ENCODE results near the gene WBP1.
A peak's percentile ranks its signal among the peaks of the same experiment; 100 is the strongest.

Gene WBP1

GRCh38 chr2:74503506-74504475, 45.6 kb downstream of the WBP1 start:
- peak overlapping the region; percentile 59 for H3K18ac ChIP-seq (ENCODE audit: low read length)
- H3K36me3 ChIP-seq (replicated peaks in 1 of 2; ENCODE audit: control insufficient read depth in 2 of 2, insufficient read depth in 2 of 2, low read length in 2 of 2), result peaks cover 6 to 22% of the 10 kb centered on the region in 2 donors
- H2BK120ac ChIP-seq (ENCODE audit: low read depth, low read length), result no peak overlapping the region
- H3K23ac ChIP-seq (ENCODE audit: low read depth, low read length, poor library complexity), result peak overlapping the region; percentile 76
- peak overlapping the region; percentile 91 for H3K4me2 ChIP-seq (ENCODE audit: insufficient read depth, low read length, poor library complexity, severe bottlenecking)
- H2BK15ac ChIP-seq (ENCODE audit: low read length), result peak overlapping the region; percentile 54
- H2AK5ac ChIP-seq (ENCODE audit: low read depth, low read length), result no peak overlapping the region
- no peak overlapping the region for H4K91ac ChIP-seq (ENCODE audit: low read depth, low read length, poor library complexity)
- H2AFZ ChIP-seq (ENCODE audit: low read length), result peak overlapping the region; percentile 82
- H3K9ac ChIP-seq (ENCODE audit: low read depth, low read length, poor library complexity), result no peak overlapping the region
- H2BK12ac ChIP-seq (ENCODE audit: low read length), result no peak overlapping the region
- DNase-seq (ENCODE audit: low spot score), result no peak
- peaks cover 15 to 16% of the 10 kb centered on the region in 2 donors for H3K4me1 ChIP-seq (ENCODE audit: control insufficient read depth in 2 of 2, insufficient read depth in 1 of 2, low read depth in 1 of 2, low read length in 2 of 2)
- no peak overlapping the region for H4K8ac ChIP-seq (ENCODE audit: low read depth, low read length)
- H3K4me3 ChIP-seq (ENCODE audit: low read length in 2 of 2), result no peak overlapping the region
- H3K27me3 ChIP-seq (ENCODE audit: control insufficient read depth in 3 of 3, insufficient read depth in 3 of 3, low read depth in 1 of 3, low read length in 3 of 3), result peaks cover 46 to 81% (median 61%) of the 10 kb centered on the region in 3 experiments
- H3K9me3 ChIP-seq (replicated peaks in 1 of 2; ENCODE audit: control insufficient read depth in 2 of 2, insufficient read depth in 1 of 2, low read depth in 1 of 2, low read length in 2 of 2), result no peaks in the 10 kb centered on the region
- H3K14ac ChIP-seq (ENCODE audit: low read length), result no peak overlapping the region
- H3K27ac ChIP-seq (replicated peaks; ENCODE audit: low read length), result no peak overlapping the region
- WGBS, 2 donors (ENCODE audit: extremely low coverage in 2 of 2, insufficient read length in 2 of 2, insufficient replicate concordance in 1 of 2), result no CpG with 5 or more reads among the region's 45 CpGs
- H2BK5ac ChIP-seq (ENCODE audit: low read length), result no peak overlapping the region
- peaks cover 3% of the 10 kb centered on the region for H3K79me1 ChIP-seq (ENCODE audit: low read depth, low read length)
- no peak overlapping the region for H3K4ac ChIP-seq (ENCODE audit: low read length)

- Histone ChIP-seq H3K18ac (ENCODE audit: low read length) (no peak overlapping the region), H3K9ac (ENCODE audit: low read depth, low read length, poor library complexity) (no peak overlapping the region), H3K4me1 (ENCODE audit: control insufficient read depth in 2 of 2, insufficient read depth in 1 of 2, low read depth in 1 of 2, low read length in 2 of 2) (peaks cover 11% of the 10 kb centered on the region in 2 donors), H3K14ac (ENCODE audit: low read length) (no peak overlapping the region), H2BK12ac (ENCODE audit: low read length) (no peak overlapping the region), H2BK5ac (ENCODE audit: low read length) (no peak overlapping the region), H3K36me3 (replicated peaks in 1 of 2; ENCODE audit: control insufficient read depth in 2 of 2, insufficient read depth in 2 of 2, low read length in 2 of 2) (peaks cover 6 to 22% of the 10 kb centered on the region in 2 donors), H4K91ac (ENCODE audit: low read depth, low read length, poor library complexity) (no peak overlapping the region), H3K4ac (ENCODE audit: low read length) (no peak overlapping the region), H3K23ac (ENCODE audit: low read depth, low read length, poor library complexity) (no peak overlapping the region), H3K9me3 (replicated peaks in 1 of 2; ENCODE audit: control insufficient read depth in 2 of 2, insufficient read depth in 1 of 2, low read depth in 1 of 2, low read length in 2 of 2) (no peaks in the 10 kb centered on the region), H2BK15ac (ENCODE audit: low read length) (no peak overlapping the region), H2BK120ac (ENCODE audit: low read depth, low read length) (no peak overlapping the region), H3K4me3 (ENCODE audit: low read length in 2 of 2) (no peak overlapping the region), H4K8ac (ENCODE audit: low read depth, low read length) (no peak overlapping the region), H2AFZ (ENCODE audit: low read length) (no peak overlapping the region), H3K27ac (replicated peaks; ENCODE audit: low read length) (no peak overlapping the region), H3K27me3 (ENCODE audit: control insufficient read depth in 3 of 3, insufficient read depth in 3 of 3, low read depth in 1 of 3, low read length in 3 of 3) (peaks cover 38 to 78% (median 59%) of the 10 kb centered on the region in 3 experiments), H3K79me1 (ENCODE audit: low read depth, low read length) (peaks cover 3% of the 10 kb centered on the region), H2AK5ac (ENCODE audit: low read depth, low read length) (no peak overlapping the region), H3K4me2 (ENCODE audit: insufficient read depth, low read length, poor library complexity, severe bottlenecking) (no peak overlapping the region)
- no peak for DNase-seq (ENCODE audit: low spot score)
- WGBS, 2 donors (ENCODE audit: extremely low coverage in 2 of 2, insufficient read length in 2 of 2, insufficient replicate concordance in 1 of 2), result no CpG with 5 or more reads among the region's 3 CpGs
Measured at GRCh38 chr2:74504591-74504990, 46.4 kb downstream of the WBP1 start.

DNA sequence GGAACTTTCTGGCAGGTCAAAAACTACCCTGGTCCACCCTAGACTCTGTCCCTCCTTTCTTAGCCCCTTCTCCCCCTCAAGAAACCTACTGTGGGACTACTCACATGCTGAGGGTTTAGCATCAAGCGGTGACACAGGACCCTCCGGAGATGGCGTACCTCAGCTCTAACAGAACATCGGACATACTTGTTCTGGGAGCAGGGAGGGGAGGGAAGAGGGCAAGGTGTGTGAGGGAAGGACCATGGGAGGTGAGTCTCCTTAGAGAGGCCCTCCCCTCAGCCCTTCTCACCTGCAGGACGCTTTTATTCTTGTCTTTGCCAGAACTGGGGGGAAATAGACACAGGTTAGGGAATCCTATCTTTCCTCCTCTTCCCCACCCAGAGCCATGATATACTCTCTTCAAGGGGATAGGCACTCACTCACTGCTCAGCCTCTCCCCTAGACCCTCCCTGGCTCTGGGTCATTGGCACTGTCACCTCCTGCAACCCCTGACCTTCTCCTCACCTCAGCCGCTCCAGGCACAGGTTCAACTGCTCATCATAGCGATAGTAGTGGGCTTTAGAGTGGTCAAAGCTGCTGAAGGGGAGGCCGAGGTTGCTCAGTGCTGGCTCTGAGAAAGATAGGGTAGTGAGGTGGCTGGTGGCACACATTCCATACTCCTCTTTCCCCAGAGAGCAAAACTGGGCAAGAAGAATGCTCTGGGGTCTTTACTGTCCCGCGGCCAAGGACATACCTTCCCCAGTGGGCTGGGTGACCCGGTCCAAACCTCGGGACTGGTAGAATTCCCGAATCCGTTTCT, 47.4 kb downstream of the WBP1 start:
- Histone ChIP-seq H3K4me1 (ENCODE audit: control insufficient read depth in 2 of 2, insufficient read depth in 1 of 2, low read depth in 1 of 2, low read length in 2 of 2) (peaks cover 11% of the 10 kb centered on the region in 2 donors), H2AFZ (ENCODE audit: low read length) (no peak overlapping the region), H2BK5ac (ENCODE audit: low read length) (no peak overlapping the region), H3K18ac (ENCODE audit: low read length) (no peak overlapping the region), H3K36me3 (replicated peaks in 1 of 2; ENCODE audit: control insufficient read depth in 2 of 2, insufficient read depth in 2 of 2, low read length in 2 of 2) (peaks cover 6 to 22% of the 10 kb centered on the region in 2 donors), H3K27me3 (ENCODE audit: control insufficient read depth in 3 of 3, insufficient read depth in 3 of 3, low read depth in 1 of 3, low read length in 3 of 3) (peaks cover 29 to 78% (median 59%) of the 10 kb centered on the region in 3 experiments), H3K9me3 (replicated peaks in 1 of 2; ENCODE audit: control insufficient read depth in 2 of 2, insufficient read depth in 1 of 2, low read depth in 1 of 2, low read length in 2 of 2) (peaks cover 0 to 4% of the 10 kb centered on the region in 2 donors), H3K4ac (ENCODE audit: low read length) (no peak overlapping the region), H2BK120ac (ENCODE audit: low read depth, low read length) (no peak overlapping the region), H3K9ac (ENCODE audit: low read depth, low read length, poor library complexity) (no peak overlapping the region), H3K14ac (ENCODE audit: low read length) (no peak overlapping the region), H3K27ac (replicated peaks; ENCODE audit: low read length) (no peak overlapping the region), H4K91ac (ENCODE audit: low read depth, low read length, poor library complexity) (no peak overlapping the region), H2BK12ac (ENCODE audit: low read length) (no peak overlapping the region), H2BK15ac (ENCODE audit: low read length) (no peak overlapping the region), H4K8ac (ENCODE audit: low read depth, low read length) (no peak overlapping the region), H3K23ac (ENCODE audit: low read depth, low read length, poor library complexity) (no peak overlapping the region), H3K79me1 (ENCODE audit: low read depth, low read length) (peaks cover 3% of the 10 kb centered on the region), H3K4me2 (ENCODE audit: insufficient read depth, low read length, poor library complexity, severe bottlenecking) (no peak overlapping the region), H3K4me3 (ENCODE audit: low read length in 2 of 2) (no peak overlapping the region), H2AK5ac (ENCODE audit: low read depth, low read length) (no peak overlapping the region)
- WGBS, 2 donors (ENCODE audit: extremely low coverage in 2 of 2, insufficient read length in 2 of 2, insufficient replicate concordance in 1 of 2), result no CpG with 5 or more reads among the region's 14 CpGs
- no peak for DNase-seq (ENCODE audit: low spot score)
